ENCODE data around the gene RAD17.
A peak's percentile ranks its signal among the peaks of the same experiment; 100 is the strongest.
"Not testable (repeated sequence)": the region's sequence is repeated elsewhere in the genome, so short reads cannot be mapped to it uniquely, and the experiment has no call there.

The RAD17 gene

GRCh38 chr5:69374911-69375446 is 5.4 kb downstream of the RAD17 start:
- DNase-seq: no peak

- DNase-seq: no peak
Measured at GRCh38 chr5:69378376-69378775, 8.8 kb downstream of the RAD17 start.

GRCh38 chr5:69404659-69405330 is 35.2 kb downstream of the RAD17 start:
- DNase-seq: no peak

- peak; percentile 54 for DNase-seq
Measured at GRCh38 chr5:69414885-69415583, 45.4 kb downstream of the RAD17 start, which contains the start of gene MARVELD2. Gene MARVELD2 (plus strand): TSS chr5:69415116. CDS start chr5:69419386, 4,270 bp downstream.

GRCh38 chr5:69415584-69415958 is 46.0 kb downstream of the RAD17 start:
- DNase-seq: no peak

GRCh38 chr5:69416180-69416579 is 46.6 kb downstream of the RAD17 start:
- no peak for DNase-seq

- DNase-seq: no peak
Measured at GRCh38 chr5:69416699-69417098, 47.1 kb downstream of the RAD17 start.

- no peak for DNase-seq
Measured at GRCh38 chr5:69418554-69418953, 48.9 kb downstream of the RAD17 start.

- no peak for DNase-seq
Measured at GRCh38 chr5:69431424-69432303, 62.0 kb downstream of the RAD17 start.

GRCh38 chr5:69432412-69433206 is 63.0 kb downstream of the RAD17 start:
- DNase-seq: no peak

- not testable (repeated sequence) for DNase-seq
Measured at GRCh38 chr5:69435276-69435884, 65.8 kb downstream of the RAD17 start.

- no peak for DNase-seq
Measured at GRCh38 chr5:69444127-69444754, 74.6 kb downstream of the RAD17 start.

GRCh38 chr5:69449511-69449910 is 79.9 kb downstream of the RAD17 start:
- DNase-seq: no peak

GRCh38 chr5:69450116-69450515 is 80.5 kb downstream of the RAD17 start:
- DNase-seq: no peak

- DNase-seq: not testable (repeated sequence)
Measured at GRCh38 chr5:69450527-69450926, 80.9 kb downstream of the RAD17 start.

- no peak for DNase-seq
Measured at GRCh38 chr5:69451941-69452647, 82.5 kb downstream of the RAD17 start.

GRCh38 chr5:69453487-69453886 is 83.9 kb downstream of the RAD17 start:
- not testable (repeated sequence) for DNase-seq

GRCh38 chr5:69454460-69455249 is 85.0 kb downstream of the RAD17 start:
- no peak for DNase-seq

- not testable (repeated sequence) for DNase-seq
Measured at GRCh38 chr5:69455428-69455988, 85.9 kb downstream of the RAD17 start.
